ENCODE data around the gene BPIFB2. TPM values are rescaled to one million over a fixed set of nuclear protein-coding genes. Genes with fewer than 3 reads are reported as not detected.

The BPIFB2 gene
- polyA plus RNA-seq, 1 donor = not detected

DNA sequence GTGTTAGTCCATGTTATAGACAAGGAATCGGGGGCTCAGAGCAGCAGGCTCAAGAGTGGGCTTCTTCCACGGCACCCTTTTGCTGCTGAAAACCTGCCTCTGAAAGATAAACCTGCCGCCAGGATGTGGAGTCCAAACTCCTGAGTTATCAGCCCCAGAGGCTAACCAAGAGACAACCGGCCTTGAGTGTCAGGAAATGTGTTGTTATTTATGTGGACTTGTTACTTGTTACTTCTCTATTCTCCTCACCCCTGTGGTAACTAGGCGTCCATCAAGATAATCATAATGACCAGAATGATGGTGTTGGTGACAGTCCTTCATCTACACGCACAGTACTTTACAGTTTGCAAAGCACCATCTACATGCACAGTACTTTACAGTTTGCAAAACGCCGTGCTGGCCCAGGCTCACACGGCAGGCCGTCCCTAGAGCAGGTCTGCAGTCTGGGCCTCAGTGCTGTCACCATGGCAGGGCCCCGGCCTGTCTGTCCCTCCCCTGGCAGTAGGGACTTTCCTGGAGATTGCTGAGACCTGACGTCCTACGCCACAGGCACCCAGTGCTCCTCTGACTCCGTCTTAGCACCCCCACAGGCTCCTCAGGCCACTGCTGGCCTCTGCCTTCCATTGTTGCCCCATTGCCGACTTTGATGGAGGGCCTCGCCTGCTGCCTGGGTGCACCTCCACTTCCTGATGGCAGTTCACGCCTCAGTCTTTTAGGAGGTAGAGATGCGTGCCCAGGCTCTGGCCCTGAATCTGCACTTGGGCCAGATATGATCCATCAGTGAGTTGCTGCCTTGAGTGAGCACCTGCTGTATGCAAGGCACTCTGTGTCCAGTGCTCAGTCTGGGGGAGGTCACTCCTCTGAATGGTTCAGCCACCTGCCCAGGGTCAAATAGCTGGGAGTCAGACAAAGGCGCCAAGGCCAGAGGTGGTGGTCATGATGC, 62.9 kb downstream of the BPIFB2 start:
- no peak for DNase-seq

- DNase-seq = no peak
These were observed 63.7 kb downstream of the BPIFB2 start for GRCh38 chr20:33071198-33071597.

GRCh38 chr20:33072362-33072761, 64.9 kb downstream of the BPIFB2 start:
- no peak for DNase-seq

- DNase-seq = no peak
These were observed 65.3 kb downstream of the BPIFB2 start for GRCh38 chr20:33072813-33073212.

Other genes starting within 250 kb of the BPIFB2 start
- gene DNMT3B, start 245.3 kb upstream of the BPIFB2 start, polyA plus RNA-seq (ENCODE audit: insufficient read length) = 10.1 TPM
- gene MAPRE1, start 187.8 kb upstream of the BPIFB2 start, polyA plus RNA-seq (ENCODE audit: insufficient read length) = 119 TPM
- 0.55 TPM for gene EFCAB8, start 148.8 kb upstream of the BPIFB2 start, polyA plus RNA-seq (ENCODE audit: insufficient read length)
- not detected for gene SUN5, start 3.3 kb upstream of the BPIFB2 start, polyA plus RNA-seq (ENCODE audit: insufficient read length)
- not detected for gene BPIFB6, start 23.9 kb downstream of the BPIFB2 start, polyA plus RNA-seq (ENCODE audit: insufficient read length)
- not detected for gene BPIFB3, start 46.2 kb downstream of the BPIFB2 start, polyA plus RNA-seq (ENCODE audit: insufficient read length)
- not detected for gene BPIFB4, start 71.9 kb downstream of the BPIFB2 start, polyA plus RNA-seq (ENCODE audit: insufficient read length)
- not detected for gene BPIFA2, start 160.5 kb downstream of the BPIFB2 start, polyA plus RNA-seq (ENCODE audit: insufficient read length)
- not detected for gene BPIFA3, start 209.6 kb downstream of the BPIFB2 start, polyA plus RNA-seq (ENCODE audit: insufficient read length)
- not detected for gene BPIFA1, start 228.3 kb downstream of the BPIFB2 start, polyA plus RNA-seq (ENCODE audit: insufficient read length)

Data from left kidney (tissue), 2 donors.